KMS-11 (cell line): ENCODE data around the gene SMG6.

Source experiments
- H2AFZ ChIP-seq: fragments of 200-600 bp; sonication (generic); 2 replicates; pipeline ENCODE4 v1.6.1; 2016; ENCODE audit warnings: antibody characterized with exemption, mixed run types, low read depth
- H3K27ac ChIP-seq: fragments of 200-600 bp; sonication (generic); 2 replicates; pipeline ENCODE4 v1.6.1; 2016; ENCODE audit warnings: mild to moderate bottlenecking, mixed run types
- H3K27me3 ChIP-seq: fragments of 200-600 bp; sonication (generic); 2 replicates; pipeline ENCODE4 v1.6.1; 2017; ENCODE audit warnings: mild to moderate bottlenecking, low read depth, mixed run types, moderate library complexity; ENCODE audit not compliant: insufficient read depth
- H3K36me3 ChIP-seq: fragments of 200-600 bp; sonication (generic); 2 replicates; pipeline ENCODE4 v1.6.1; 2017; ENCODE audit warnings: mild to moderate bottlenecking, mixed run types; ENCODE audit not compliant: insufficient read depth
- H3K4me1 ChIP-seq: fragments of 200-600 bp; sonication (generic); 2 replicates; pipeline ENCODE4 v1.6.1; 2016; ENCODE audit warnings: mild to moderate bottlenecking, low read depth, mixed run types; ENCODE audit not compliant: poor library complexity, severe bottlenecking
- H3K4me2 ChIP-seq: fragments of 200-600 bp; sonication (generic); 2 replicates; pipeline ENCODE4 v1.7.0; 2016; ENCODE audit warnings: mild to moderate bottlenecking, mixed run types
- H3K4me3 ChIP-seq: fragments of 200-600 bp; sonication (generic); IDR thresholded peaks from 2 replicates; pipeline ENCODE4 v1.6.1; 2017; ENCODE audit warnings: low read depth, low read length, mixed read lengths; ENCODE audit not compliant: insufficient read depth
- H3K79me2 ChIP-seq: fragments of 200-600 bp; sonication (generic); 2 replicates; pipeline ENCODE4 v1.6.1; 2016; ENCODE audit warnings: low read depth, mixed run types; ENCODE audit not compliant: insufficient read depth
- H3K9ac ChIP-seq: fragments of 200-600 bp; sonication (generic); 2 replicates; pipeline ENCODE4 v1.6.1; 2016; ENCODE audit warnings: mild to moderate bottlenecking, mixed run types
- H4K20me1 ChIP-seq: fragments of 200-600 bp; sonication (generic); 2 replicates; pipeline ENCODE4 v1.6.1; 2016; ENCODE audit warnings: mild to moderate bottlenecking, mixed run types; ENCODE audit not compliant: insufficient read depth
- CTCF ChIP-seq: fragments of 200-600 bp; sonication (generic); conservative IDR thresholded peaks from 2 replicates; pipeline ENCODE4 v1.6.1; 2017; ENCODE audit warnings: low read depth, mild to moderate bottlenecking, antibody characterized with exemption, low read length, moderate library complexity, mixed read lengths

The SMG6 gene

DNA sequence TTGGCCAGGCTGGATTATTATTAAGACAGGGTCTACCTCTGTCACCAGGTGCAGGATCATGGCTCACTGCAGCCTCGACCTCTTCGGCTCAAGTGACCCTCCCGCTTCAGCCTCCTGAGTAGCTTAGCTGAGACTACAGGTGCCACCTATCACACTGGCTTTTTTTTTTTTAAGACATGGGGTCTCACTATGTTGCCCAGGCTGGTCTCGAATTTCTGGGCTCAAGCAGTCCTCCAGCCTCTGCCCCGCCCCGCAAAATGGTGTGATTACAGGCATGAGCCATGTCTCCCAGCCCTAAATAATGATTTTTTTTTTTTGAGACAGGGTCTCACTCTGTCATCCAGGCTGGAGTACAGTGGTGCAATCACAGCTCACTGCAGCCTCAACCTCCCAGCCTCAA, 256.0 kb downstream of the SMG6 start:
- peaks cover 7% of the 10 kb centered on the region; the same call in 1 of the 2 replicates for H3K27me3 ChIP-seq
- H3K79me2 ChIP-seq, result no peaks in the 10 kb centered on the region
- peaks cover 3% of the 10 kb centered on the region for H3K4me1 ChIP-seq
- no peak overlapping the region for H3K4me3 ChIP-seq
- TF ChIP-seq CTCF, result no peak
- H4K20me1 ChIP-seq, result no peaks in the 10 kb centered on the region
- H3K4me2 ChIP-seq, result no peak overlapping the region
- H2AFZ ChIP-seq, result no peak overlapping the region
- no peak overlapping the region for H3K9ac ChIP-seq
- H3K36me3 ChIP-seq, result no peaks in the 10 kb centered on the region
- H3K27ac ChIP-seq, result no peak overlapping the region

GRCh38 chr17:2044263-2044894, 259.2 kb downstream of the SMG6 start:
- no peak overlapping the region for H3K4me3 ChIP-seq
- H3K27ac ChIP-seq, result no peak overlapping the region
- H2AFZ ChIP-seq, result no peak overlapping the region
- no peaks in the 10 kb centered on the region for H3K27me3 ChIP-seq
- no peak overlapping the region for H3K9ac ChIP-seq
- no peaks in the 10 kb centered on the region for H3K36me3 ChIP-seq
- H3K4me1 ChIP-seq, result peaks cover 12% of the 10 kb centered on the region
- no peak overlapping the region for H3K4me2 ChIP-seq
- no peaks in the 10 kb centered on the region for H3K79me2 ChIP-seq
- no peak for TF ChIP-seq CTCF
- H4K20me1 ChIP-seq, result no peaks in the 10 kb centered on the region

GRCh38 chr17:2043785-2044184, 259.8 kb downstream of the SMG6 start:
- Histone ChIP-seq H3K36me3 (no peaks in the 10 kb centered on the region), H3K9ac (no peak overlapping the region), H3K27me3 (no peaks in the 10 kb centered on the region), H3K27ac (no peak overlapping the region), H3K79me2 (no peaks in the 10 kb centered on the region), H2AFZ (no peak overlapping the region), H3K4me1 (peaks cover 12% of the 10 kb centered on the region), H3K4me2 (no peak overlapping the region), H4K20me1 (no peaks in the 10 kb centered on the region), H3K4me3 (no peak overlapping the region)
- no peak for TF ChIP-seq CTCF

- TF ChIP-seq CTCF, result no peak
- Histone ChIP-seq H3K4me2 (no peak overlapping the region), H3K36me3 (no peaks in the 10 kb centered on the region), H4K20me1 (no peaks in the 10 kb centered on the region), H2AFZ (no peak overlapping the region), H3K79me2 (no peaks in the 10 kb centered on the region), H3K27ac (no peak overlapping the region), H3K4me1 (peaks cover 12% of the 10 kb centered on the region), H3K9ac (no peak overlapping the region), H3K27me3 (no peaks in the 10 kb centered on the region), H3K4me3 (no peak overlapping the region)
These were observed 260.7 kb downstream of the SMG6 start for GRCh38 chr17:2042933-2043332.
